ENCODE measurements around the gene PTPN9.
"Not testable (repeated sequence)": the region's sequence is repeated elsewhere in the genome, so short reads cannot be mapped to it uniquely, and the experiment has no call there.

PTPN9 gene

DNA sequence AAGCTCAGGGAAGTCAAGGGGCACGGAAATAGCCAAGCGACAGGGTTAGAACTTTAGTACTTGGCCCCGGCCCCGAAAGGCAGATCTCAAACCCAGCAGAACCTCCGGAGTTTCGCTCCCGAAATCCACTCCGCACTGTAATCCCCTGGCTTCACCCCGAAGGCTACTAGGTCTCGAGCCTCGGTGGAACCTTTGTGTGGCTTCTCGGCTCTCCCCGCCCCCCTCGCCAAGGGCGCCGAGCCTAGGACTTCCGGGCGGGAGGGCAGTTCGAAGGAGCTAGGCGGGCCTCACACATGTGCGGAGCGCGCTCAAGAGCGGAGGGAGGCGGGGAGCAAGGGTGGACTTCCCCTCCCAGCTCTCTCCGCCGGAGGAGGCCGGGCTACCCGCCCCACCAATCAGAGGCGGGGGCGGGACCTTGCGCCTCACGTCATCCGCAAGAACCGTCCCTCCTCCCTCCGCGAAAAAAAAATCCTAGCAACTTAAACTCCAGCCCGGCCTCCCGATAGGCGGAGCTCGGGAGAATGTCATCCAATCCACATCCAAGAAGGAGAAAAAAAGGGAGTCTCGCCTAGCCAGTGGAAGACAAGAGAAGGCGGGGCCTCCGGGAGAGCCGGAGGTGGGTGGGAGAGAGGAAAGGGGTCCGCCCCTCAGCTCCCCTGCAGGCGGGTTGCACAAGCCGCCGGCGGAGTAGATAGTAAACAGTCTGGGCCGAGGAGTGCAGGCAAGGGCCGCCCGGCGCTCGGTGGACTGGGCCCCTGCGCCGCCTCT lies 125.2 kb downstream of the PTPN9 start:
- peak; percentile 94 for DNase-seq (ENCODE audit: low spot score)

DNA sequence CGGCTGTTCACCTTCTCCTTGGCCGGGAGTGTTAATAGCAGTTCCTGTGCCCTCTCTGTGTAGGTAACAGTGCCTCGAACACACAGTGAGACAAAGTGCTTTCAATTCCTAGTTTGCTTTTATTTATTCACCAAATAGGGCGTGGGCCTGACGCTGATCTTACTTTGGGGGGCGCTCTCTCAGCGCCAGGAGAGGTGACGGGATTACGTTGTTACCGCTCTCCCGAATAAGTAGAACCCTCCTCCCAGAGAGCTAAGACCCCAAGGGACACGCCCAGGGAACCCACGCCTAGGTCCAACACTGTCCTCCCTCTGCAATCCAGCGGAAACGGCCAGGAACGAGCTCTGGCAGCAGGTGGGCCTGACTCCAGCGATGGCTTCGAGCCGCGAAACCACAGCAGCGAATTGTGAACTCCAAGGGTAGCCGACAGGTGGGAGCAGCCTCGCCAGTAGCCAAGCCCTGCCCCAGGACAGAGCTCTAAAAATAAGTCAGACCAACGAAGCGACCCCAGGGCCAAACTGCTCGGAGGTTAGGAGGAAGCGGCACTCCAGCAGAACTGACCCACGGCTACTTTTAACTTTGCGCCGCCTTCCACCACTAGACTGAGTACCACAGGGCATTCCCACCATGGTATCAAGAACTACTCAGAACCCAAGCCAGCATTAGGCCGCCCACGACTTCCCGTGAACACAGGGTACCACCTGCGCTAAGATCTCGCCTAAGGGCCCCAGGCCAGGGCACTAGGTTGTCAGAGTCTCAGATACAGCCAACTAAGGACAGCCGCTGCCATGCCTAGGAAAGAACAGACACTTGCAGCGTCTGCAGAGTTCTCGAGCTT lies 126.0 kb downstream of the PTPN9 start:
- no peak for DNase-seq (ENCODE audit: low spot score)

DNA sequence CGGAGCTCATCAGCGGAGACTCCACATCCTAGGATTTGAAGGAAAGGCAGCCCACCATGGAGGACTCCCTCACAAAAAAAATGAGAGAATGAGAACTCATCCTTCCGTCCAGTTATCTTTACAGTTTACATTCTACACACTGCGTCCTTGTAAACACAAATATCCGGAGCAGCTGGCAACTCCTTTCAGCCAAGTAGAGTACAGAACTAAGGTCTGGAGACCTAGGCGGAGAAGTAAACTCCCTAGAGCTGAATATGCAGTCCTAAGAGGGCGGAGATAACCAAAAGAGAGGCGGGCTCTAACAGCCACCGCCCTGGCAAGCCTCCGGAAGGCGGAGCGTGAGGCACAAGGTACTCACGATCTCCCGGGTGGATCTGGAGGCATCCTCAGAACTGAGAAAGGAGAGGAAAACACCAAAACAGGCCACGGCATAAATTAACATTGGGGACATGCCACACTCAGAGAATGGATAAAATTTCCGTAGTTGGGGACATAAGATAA lies 126.7 kb downstream of the PTPN9 start:
- peak; percentile 53 for DNase-seq (ENCODE audit: low spot score)

DNA sequence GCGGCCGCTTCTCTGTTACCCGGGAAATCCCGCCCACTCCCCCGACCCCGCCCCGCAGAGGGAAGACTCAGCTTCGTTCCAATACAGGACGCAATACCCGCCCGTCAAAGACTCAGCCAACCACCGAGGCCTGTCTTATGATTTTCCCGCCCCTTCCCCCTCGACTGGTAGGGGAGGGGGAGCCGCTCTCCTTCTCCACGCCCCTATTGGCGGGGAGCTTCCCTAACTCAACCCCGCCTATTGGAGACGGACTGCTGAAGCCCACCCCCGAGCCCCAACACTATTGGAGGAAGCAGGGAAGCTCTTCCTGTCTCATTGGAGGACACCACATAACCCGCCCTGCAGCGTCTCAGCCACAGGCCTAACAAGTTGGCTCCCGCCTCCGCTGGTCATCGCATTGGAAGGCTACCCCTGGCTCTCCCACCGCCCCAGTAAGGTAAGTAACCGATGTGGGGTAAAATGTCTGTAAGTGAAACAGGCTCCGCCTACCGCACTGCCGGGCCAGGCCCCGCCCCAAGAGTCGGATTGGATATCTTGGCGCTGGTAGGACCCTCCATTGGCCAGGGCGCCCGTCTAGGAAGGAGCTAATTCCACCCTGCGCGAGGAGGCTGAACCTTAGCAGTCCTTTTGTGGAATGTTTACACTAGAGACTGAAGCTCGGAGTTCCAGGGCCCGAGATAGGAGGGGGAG lies 127.3 kb downstream of the PTPN9 start, which contains the start of gene SIN3A:
SIN3A (minus strand) TSS at position 17 of the 690 bp plus-strand sequence. CDS start 21,315 bp downstream, outside the sequence.
- DNase-seq (ENCODE audit: low spot score) = peak; percentile 90

DNA sequence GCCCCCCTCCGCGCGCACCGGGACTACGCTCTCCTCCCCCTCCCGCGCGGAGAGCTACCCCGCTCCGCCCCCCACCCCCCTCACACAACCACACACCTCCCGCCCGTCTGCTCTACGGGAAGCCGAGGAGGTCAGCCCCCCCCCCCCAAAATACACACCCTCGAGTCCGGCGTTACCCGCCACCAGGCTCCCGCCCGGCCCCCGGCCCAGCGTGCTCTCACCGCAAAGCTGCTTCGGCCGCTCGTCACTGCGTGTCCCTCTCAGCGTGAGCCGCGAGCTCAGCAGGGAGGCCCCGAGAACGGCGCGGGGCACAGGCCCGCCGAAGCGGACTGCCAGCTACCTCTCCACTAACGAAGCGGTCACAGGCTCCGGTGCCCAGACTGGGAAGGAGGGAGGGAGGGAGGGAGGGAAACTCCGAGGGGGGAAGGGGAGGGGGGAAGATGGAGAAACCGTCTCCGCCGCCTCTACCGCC lies 127.9 kb downstream of the PTPN9 start:
- no peak for DNase-seq (ENCODE audit: low spot score)

DNA sequence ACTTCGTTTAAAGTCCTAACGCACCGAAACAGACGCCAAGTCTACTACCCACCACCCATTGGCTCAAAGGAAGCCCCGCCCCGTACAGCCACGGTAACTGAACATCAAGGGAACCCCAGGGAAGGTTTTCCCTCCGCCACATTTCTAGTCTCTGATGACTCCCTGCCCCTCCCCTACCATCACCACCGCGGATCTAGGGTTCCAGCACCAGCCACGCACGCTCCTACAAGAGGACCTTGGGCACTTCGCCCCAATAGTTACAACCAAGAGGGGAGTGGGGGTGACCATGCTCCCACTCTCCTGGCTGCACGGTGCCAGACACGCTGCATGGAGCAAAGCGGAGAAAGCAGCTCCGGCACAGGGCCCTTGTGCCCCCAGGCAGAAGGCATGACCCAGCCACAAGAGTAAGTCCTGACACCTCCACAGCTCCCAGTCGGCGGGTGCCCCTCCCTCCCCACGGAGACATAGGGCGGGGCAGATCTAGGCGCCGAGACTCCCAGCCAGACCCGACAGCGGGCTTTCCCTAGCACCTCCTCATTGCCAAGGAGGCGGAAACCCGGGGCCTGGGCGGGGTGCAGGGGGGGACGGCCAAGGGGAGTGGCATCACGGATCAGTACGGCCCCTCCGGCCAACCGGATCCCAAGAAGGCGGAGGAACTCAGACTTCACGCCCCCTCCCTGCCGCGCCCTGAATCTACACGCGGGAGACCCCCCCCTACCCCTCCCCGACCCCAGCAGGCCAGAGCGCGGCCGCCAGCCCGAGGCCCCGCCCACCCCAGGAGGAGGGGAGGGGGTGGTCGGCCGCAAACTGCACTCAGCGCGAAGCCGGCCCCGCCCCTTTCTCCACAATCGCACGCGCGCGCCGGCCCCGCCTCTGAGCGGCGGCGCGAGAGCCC lies 128.6 kb downstream of the PTPN9 start:
- DNase-seq (ENCODE audit: low spot score) = peak; percentile 93

DNA sequence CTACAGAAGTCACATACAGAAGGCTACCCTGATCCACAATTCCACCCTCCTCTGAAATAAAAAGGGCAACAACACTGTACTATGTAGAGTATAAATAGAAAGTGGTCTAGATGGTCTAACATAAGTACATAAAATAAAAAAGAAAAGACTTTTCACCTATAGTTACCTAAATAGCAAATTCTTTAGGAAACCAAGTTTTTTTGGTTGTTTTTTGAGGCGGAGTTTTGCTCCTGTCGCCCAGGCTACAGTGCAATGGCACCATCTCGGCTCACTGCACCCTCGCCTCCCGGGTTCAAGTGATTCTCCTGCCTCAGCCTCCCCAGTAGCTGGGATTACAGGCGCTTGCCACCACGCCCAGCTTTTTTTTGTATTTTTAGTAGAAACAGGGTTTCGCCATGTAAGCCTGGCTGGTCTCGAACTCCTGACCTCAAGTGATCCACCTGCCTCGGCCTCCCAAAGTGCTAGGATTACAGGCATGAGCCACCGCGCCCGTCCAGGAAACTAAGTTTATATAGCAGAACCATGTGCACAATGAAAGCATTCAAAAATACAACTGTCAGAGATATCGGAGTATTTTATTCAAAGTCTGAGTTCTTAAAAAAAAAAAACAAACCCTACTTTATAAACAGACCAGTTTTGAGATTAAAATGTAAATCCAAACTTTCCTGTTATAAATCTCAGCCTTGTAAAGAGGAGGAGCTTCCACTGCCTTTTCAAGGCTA lies 129.4 kb downstream of the PTPN9 start:
- DNase-seq (ENCODE audit: low spot score) = no peak

DNA sequence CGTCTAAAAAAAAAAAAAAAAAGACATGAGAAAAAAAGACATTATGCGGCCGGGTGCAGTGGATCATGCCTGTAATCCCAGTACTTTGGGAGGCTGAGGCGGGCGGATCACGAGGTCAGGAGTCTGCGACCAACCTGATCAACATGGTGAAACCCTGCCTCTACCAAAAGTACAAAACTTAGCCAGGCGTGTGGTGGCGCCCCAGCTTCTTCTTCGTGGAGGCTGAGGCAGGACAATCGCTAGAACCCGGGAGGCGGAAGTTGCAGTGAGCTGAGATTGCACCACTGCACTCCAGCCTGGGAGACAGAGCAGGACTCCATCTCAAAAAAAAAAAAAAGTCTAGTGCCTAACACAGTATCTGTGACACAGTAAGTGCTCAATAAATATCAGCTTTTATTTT lies 130.9 kb downstream of the PTPN9 start:
- DNase-seq (ENCODE audit: low spot score) = not testable (repeated sequence)

DNA sequence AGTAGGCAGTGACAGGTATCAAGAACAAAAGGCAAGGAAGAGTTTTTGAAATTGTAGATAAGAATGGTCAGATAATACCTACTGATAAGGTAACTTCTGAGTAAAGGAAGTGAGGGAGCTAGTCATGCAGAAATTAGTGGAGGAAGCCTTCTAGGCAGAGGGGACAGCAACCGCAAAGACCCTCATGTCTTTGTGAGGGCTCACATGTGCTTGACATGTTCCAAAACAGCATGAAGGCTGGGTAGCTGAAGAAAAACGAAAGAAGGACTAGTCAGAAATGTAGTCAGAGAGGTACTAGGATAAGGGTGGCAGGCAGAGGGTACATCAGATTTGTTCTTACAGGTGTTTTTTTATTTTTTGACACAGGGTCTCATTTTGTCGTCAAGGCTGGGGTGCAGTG lies 133.0 kb downstream of the PTPN9 start:
- no peak for DNase-seq (ENCODE audit: low spot score)

DNA sequence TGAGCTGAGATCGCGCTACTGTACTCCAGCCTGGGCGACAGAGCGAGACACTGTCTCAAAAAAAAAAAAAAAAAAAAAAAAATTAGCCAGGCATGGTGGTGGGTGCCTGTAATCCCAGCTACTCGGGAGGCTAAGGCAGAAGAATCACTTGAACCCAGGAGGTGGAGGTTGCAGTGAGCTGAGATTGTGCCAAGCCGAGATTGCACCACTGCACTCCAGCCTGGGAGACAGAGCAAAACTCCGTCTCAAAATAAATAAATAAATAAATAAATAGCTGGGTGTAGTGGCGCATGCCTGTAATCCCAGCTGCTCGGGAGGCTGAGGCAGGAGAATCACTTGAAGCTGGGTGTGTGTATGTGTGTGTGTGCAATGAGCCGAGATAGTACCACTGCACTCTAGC lies 133.8 kb downstream of the PTPN9 start:
- not testable (repeated sequence) for DNase-seq (ENCODE audit: low spot score)

DNA sequence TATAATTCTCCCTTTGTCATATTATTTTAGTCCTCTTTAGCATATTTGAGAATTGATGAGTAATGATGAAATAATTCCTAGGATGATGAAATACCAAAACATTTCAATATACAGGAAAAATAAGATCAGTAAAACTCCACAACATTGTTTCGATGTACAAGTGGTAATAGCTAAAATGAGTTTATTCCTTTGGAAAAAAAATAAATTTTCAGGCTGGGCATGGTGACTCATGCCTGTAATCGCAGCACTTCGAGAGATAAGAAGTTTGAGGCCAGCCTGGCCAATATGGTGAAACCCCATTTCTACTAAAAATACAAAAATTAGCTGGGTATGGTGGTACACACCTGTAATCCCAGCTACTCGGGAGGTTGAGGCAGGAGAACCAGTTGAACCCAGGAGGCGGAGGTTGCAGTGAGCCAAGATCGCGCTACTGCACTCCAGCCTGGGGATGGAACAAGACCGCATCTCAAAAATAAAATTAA lies 135.1 kb downstream of the PTPN9 start:
- DNase-seq (ENCODE audit: low spot score) = not testable (repeated sequence)

DNA sequence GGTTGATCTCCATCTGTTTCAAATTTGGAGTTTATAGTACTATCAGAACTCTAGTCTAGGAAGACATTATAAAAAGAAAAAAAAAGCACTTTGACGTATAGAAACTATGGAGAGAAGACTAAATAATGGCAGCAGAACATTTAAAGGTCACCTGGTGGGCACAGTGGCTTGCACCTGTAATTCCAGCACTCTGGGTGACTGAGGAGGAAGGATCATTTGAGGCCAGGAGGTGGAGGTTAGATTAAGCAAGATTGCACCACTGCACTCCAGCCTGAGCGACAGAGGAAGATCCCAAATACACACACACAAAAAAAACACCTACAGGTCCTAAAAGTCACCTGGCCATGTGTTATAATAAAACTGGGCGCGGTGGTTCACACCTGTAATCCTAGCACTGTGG lies 141.4 kb downstream of the PTPN9 start:
- DNase-seq (ENCODE audit: low spot score) = no peak

DNA sequence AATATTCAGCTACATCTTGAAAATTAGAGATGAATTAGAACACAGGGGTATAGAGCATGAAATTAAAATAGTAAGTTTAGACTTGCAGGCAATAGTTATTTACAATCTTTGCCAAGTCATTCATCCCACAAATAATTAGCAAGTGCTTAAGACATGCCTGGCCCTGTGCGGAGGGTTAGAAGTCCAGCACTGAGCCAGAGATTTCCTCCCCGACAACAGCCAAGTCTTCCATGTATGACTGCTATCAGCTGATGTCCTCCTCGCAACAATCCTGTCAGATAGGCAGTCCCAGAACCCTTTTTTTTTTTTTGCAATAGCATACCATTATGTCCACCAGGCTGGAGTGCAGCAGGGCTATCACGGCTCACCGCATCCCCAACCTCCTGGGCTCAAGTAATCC lies 142.2 kb downstream of the PTPN9 start:
- no peak for DNase-seq (ENCODE audit: low spot score)

DNA sequence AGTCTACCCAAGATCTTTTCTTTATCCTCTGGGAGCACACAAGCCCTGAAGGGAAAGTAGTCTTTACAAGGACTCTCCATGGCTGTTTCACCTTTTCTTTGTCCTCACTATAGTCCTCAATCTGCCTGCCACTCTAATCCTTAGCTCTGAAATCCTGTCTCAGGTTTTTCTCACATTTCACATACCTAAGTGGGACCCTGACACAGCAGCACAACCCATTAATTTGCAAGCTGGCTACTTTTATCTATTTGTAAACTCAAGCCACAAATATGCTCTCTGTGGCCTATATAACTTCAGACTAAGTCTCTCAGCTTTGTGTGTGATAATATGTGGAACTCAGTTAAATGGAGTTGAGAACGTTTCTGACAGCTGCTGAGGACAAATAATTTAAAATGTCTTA lies 147.4 kb downstream of the PTPN9 start:
- no peak for DNase-seq (ENCODE audit: low spot score)

DNA sequence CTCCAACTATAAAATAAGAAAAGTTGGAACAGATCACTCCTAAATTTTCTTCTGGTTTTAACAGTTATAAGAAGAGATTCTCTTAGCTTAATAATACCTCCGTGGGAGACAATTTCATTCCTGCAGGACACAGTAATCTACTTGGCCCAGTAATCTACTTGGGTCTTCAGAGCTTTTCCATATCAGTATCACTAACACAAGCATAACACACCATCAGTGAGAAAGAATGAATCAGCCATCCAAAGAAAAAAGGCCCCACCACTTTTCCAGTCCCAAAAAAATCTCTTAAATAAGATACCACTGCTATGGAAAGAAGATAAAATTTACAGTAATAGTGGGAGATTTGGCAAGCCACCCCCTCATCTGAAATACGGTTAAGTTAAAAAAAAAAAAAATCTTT lies 147.8 kb downstream of the PTPN9 start:
- no peak for DNase-seq (ENCODE audit: low spot score)

DNA sequence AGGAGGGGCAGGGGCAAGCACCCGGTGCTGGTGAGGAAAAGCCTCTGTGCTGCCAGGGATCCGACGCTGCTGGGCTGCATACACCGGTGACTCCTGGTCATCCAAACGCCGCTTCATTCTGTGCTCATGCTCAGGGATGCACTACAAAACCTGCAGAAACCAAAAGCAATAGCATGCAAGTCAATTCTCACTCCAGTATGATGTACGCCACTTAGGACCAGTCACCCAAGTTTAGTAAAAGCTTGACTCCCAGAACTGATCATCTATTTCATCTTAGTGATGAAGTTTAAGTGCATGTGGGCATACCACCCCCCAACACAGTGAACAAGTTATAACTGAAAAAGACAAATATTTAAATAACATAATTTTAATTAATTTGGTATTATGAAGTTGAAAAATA lies 148.9 kb downstream of the PTPN9 start:
- no peak for DNase-seq (ENCODE audit: low spot score)

DNA sequence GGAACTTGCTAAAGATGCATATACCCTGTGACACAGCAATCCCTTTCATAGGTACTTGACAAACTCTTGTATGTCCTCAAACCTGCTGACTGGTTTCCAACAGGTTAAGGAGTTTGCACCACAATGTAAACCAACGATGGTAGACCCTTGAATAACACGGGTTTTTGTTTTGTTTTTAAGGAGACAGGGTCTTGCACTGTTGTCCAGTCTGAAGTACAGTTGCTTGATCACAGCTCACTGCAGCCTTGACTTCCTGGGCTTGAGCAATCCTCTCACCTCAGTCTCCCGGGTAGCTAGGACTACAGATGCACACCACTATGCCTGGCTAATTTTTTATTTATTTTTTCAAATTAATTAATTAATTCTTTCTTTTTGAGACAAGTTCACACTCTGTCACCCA lies 151.0 kb downstream of the PTPN9 start:
- no peak for DNase-seq (ENCODE audit: low spot score)

DNA sequence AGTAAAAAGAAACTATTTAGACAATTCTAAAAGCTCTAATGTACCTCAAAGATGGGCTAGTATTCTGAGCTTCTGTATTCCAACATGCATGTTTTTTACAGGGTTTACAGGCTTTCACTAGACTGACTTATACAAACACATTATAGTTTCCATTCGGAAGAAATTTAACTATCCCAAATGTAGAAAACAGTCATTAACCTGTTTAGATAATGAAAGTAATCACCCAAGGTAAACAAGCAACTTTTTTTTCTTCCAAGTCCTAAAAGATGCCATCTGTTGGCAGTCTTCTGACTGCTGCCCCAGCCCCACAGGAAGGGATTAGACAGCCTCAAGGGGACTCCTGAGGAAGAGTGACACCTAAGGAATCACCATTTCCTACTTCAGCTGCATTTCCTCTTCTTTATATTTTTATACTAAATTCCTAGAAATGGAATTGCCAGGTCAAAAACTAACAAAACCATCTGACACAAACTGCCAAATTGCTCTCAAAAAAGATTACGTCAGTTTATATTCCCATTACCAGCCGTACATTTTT lies 153.1 kb downstream of the PTPN9 start:
- DNase-seq (ENCODE audit: low spot score) = no peak

DNA sequence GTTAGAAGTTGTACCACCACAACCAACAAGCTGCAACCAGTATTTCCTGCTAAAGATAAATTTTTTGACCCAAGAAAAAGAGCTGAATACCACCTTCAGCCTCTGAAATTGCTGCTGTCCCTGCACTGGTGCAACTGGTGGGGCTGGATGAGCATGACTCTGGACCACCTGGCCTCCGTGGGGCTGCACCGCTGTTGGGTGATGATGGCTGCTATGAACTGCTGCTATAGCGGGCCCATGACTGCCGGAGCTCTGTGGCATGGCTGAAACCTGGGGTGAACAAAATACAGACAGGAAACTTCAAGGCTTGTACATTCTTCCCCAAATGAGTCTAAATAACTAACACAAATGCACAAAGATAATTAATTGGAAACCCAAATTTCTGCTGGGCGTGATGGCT lies 156.6 kb downstream of the PTPN9 start:
- DNase-seq (ENCODE audit: low spot score) = no peak

DNA sequence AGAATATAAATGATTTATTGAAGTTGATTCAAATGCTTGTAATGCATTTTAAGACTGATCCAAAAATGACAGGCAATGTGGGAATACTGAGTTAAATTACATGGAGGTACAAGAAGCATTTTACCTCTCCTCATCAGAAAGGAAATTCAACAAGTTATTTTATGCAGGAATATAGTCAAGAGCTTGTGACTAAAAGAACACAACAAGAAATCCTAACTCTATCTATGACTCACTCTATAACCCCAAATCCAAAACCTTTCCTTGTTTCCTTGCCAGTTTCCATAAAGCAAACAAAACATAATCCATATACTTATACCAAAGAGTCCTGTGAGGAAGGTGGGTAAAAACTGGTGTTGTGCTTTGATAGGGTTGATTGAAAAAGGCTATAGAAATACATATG lies 158.4 kb downstream of the PTPN9 start:
- no peak for DNase-seq (ENCODE audit: low spot score)

All from AG20443 (cell line).